GM21526 (cell line): ENCODE results near the gene MAP7D3.
"Not testable (repeated sequence)": the region's sequence is repeated elsewhere in the genome, so short reads cannot be mapped to it uniquely, and the experiment has no call there.

Experiments used
- ATAC-seq: cut with Tn5 transposase; IDR thresholded peaks from one replicate; pipeline ENCODE4 v1.9.1; 2021; ENCODE audit warnings: moderate library complexity; ENCODE audit not compliant: unreplicated experiment, low FRiP score

Gene MAP7D3

GRCh38 chrX:136250191-136251040 is 784 bp downstream of the MAP7D3 start:
- peak; percentile 35 for ATAC-seq

- no peak for ATAC-seq
Observed at GRCh38 chrX:136246201-136246600, 5.0 kb downstream of the MAP7D3 start.

GRCh38 chrX:136237849-136238248 is 13.4 kb downstream of the MAP7D3 start:
- not testable (repeated sequence) for ATAC-seq

GRCh38 chrX:136237074-136237473 is 14.1 kb downstream of the MAP7D3 start:
- no peak for ATAC-seq

- ATAC-seq, result no peak
Observed at GRCh38 chrX:136228839-136229207, 22.4 kb downstream of the MAP7D3 start.

- ATAC-seq, result no peak
Observed at GRCh38 chrX:136227948-136228838, 23.0 kb downstream of the MAP7D3 start.

- no peak for ATAC-seq
Observed at GRCh38 chrX:136227074-136227473, 24.1 kb downstream of the MAP7D3 start.

GRCh38 chrX:136221851-136222513 is 29.2 kb downstream of the MAP7D3 start:
- no peak for ATAC-seq

- no peak for ATAC-seq
Observed at GRCh38 chrX:136220951-136221350, 30.2 kb downstream of the MAP7D3 start.

- no peak for ATAC-seq
Observed at GRCh38 chrX:136220540-136220939, 30.7 kb downstream of the MAP7D3 start.

- no peak for ATAC-seq
Observed at GRCh38 chrX:136219893-136220292, 31.3 kb downstream of the MAP7D3 start.

- ATAC-seq, result no peak
Observed at GRCh38 chrX:136215559-136215958, 35.6 kb downstream of the MAP7D3 start.

- no peak for ATAC-seq
Observed at GRCh38 chrX:136214551-136214950, 36.6 kb downstream of the MAP7D3 start.

- ATAC-seq, result no peak
Observed at GRCh38 chrX:136212557-136213111, 38.6 kb downstream of the MAP7D3 start.

- no peak for ATAC-seq
Observed at GRCh38 chrX:136211766-136212556, 39.2 kb downstream of the MAP7D3 start.

- no peak for ATAC-seq
Observed at GRCh38 chrX:136210806-136211205, 40.4 kb downstream of the MAP7D3 start.

- no peak for ATAC-seq
Observed at GRCh38 chrX:136210243-136210642, 41.0 kb downstream of the MAP7D3 start.

- no peak for ATAC-seq
Observed at GRCh38 chrX:136209751-136210150, 41.4 kb downstream of the MAP7D3 start.

GRCh38 chrX:136209016-136209738 is 42.0 kb downstream of the MAP7D3 start:
- ATAC-seq, result no peak
